GM04504 (cell line): Measurements from ENCODE around the gene UBR3.
A peak's percentile ranks its signal among the peaks of the same experiment; 100 is the strongest.
"Not testable (repeated sequence)": the region's sequence is repeated elsewhere in the genome, so short reads cannot be mapped to it uniquely, and the experiment has no call there.

Experiments
- DNase-seq: peaks from one replicate; pipeline ENCODE4 v3.0.0-alpha.2; 2012; ENCODE audit warnings: low read depth

Gene UBR3

DNA sequence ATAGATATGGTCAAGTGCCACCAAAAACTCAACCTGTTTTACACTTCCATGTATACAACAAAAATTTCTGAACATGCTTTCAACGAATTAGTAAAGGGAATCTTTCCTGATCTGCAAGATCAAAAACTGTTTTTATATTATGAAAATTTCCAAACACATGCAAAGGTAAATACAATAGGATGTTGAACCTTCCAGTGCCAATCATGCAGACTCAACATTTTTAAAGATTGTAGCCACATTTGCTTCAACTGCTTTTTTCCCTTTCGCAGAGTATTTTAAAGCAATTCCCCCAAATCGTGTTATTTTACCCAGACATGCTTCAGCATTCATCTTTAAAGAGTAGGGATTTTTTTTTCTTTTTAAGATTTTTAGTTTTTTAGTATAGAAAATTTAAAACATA, 40.3 kb downstream of the UBR3 start:
- no peak for DNase-seq

- DNase-seq, result no peak
These were observed 41.7 kb downstream of the UBR3 start for GRCh38 chr2:169868951-169869350.

DNA sequence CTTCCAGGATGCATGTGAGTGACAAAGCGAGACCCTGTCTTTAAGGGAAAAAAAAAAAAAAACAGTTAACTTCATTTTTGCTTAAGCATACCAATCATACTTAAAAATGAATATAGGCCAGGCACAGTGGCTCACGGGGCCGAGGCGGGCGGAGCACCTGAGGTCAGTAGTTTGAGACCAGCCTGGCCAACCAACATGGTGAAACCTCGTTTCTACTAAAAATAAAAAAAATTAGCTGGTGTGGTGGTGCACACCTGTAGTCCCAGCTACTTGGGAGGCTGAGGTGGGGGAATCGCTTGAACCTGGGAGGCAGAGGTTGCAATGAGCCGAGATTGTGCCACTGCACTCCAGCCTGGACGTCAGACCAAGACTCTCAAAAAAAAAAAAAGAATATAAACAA, 44.1 kb downstream of the UBR3 start:
- not testable (repeated sequence) for DNase-seq

DNA sequence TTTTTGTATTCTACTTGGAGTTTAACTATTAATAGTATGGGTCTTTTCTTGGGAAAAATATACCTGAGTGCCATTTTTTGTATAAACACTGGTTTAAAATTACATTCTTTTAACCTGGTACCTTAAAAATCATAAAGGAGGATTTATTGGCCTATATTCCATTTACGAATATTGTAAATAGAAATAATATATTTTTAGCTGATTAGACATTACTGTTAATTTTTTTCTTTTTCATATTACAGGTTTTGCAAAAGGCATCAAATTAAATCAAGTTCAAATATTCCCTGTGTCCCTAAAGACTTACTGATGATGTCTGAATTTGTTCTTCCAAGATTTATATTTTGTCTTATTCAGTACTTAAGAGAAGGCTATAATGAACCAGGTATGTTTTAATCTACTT, 44.7 kb downstream of the UBR3 start:
- DNase-seq, result no peak

GRCh38 chr2:169877398-169877797, 50.1 kb downstream of the UBR3 start:
- no peak for DNase-seq

- no peak for DNase-seq
These were observed 59.9 kb downstream of the UBR3 start for GRCh38 chr2:169887120-169887519.

GRCh38 chr2:169891593-169892298, 64.5 kb downstream of the UBR3 start:
- DNase-seq, result no peak

DNA sequence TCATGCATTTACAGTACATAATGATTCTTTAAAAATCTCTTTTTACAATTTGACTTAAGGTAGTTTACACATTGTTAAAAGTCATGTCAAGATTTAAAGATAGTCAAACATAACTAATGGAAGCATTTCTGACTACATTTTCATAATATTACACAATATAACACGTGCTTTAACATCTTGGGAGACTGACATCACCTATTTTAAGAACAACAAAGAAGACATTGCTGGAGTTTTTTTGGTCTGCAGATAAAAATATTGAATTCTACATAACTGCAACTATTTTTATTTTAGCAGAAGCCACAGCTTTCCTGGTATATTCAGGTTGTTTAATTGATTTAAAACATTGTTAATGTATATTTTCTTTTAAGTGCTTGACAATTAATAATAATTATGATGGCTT, 65.7 kb downstream of the UBR3 start:
- no peak for DNase-seq

- DNase-seq, result no peak
These were observed 68.2 kb downstream of the UBR3 start for GRCh38 chr2:169895294-169895985.

GRCh38 chr2:169897834-169898233, 70.6 kb downstream of the UBR3 start:
- no peak for DNase-seq

DNA sequence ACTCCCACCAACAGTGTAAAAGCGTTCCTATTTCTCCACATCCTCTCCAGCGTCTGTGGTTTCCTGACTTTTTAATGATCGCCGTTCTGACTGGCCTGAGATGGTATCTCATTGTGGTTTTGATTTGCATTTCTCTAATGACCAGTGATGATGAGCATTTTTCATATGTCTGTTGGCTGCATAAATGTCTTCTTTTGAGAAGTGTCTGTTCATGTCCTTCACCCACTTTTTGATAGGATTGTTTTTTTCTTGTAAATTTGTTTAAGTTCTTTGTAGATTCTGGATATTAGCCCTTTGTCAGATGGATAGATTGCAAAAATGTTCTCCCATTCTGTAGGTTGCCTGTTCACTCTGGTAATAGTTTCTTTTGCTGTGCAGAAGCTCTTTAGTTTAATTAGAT, 72.8 kb downstream of the UBR3 start:
- not testable (repeated sequence) for DNase-seq

DNA sequence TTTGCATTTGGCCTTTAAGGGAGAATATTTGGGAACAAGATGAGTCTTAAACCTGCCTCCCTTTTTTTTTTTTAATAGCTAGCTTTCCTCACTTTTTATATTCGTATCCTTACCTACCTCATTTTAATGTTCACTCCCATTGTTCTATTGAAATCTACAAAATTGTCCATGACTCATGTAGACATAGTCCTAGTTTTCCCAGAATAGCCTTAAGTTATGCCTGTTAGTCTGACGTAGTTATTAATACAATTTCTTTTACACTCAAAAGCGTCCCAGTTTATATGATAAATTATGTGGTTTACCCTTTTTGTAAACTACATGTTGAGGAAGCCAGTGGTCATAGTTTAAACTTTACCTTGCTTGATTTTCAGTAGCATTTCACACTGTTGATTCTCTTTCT, 73.4 kb downstream of the UBR3 start:
- no peak for DNase-seq

DNA sequence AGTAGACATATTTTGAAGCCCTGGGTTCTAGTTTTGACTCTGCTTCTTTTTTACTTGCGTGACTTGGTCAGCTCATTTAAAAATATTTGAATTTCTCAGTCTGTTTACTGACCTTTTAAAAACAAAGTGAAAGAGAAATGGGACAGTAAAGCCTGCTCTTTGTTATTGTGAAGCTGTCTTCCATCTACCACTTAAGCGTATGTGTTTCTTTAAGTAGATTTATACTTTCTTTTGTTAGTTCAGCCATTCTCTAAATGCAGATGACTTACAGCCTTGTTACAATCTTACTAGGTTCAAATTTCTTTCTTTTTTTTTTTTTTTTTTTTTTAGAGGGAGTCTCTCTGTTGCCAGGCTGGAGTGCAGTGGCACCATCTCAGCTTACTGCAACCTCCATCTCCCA, 79.5 kb downstream of the UBR3 start:
- no peak for DNase-seq

- no peak for DNase-seq
These were observed 82.1 kb downstream of the UBR3 start for GRCh38 chr2:169909376-169909775.

GRCh38 chr2:169910109-169910799, 83.0 kb downstream of the UBR3 start:
- no peak for DNase-seq

DNA sequence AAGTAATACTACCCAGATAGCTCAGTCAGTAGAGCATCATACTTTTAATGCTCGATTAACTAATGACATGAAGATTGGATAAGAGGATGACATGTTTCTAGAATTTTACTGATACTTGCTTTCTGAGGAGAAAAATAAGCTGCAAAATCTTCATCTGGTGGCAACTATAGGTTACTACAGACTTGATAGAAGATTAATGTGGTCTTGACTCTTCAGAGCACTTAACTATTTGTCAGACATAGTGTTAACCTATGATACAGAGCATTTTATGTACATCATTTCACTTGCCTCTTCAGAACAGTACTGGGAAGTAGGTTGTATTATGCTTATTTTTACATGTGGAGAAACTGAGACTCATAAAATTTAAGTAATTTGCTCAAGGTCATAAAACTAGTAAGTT, 83.9 kb downstream of the UBR3 start:
- no peak for DNase-seq

DNA sequence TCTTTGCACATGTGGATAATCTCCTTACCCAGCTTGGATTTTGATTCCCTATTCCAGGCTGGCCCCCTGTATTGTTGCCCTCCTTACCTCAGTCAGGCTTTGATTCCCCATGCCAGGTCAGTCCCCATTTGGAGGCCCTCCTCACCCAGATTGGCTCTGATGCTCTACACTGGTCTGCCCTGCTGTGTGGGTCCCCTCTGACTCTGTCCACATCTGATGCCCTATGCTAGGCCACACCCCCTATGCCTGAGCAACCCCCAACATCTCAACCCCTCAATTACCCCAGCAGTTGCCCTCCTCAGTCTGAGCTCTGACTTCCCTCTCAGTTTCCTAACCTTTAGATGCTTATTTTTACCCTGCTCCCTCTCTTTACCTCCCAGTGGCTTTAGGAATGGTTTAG, 89.4 kb downstream of the UBR3 start:
- DNase-seq, result no peak

DNA sequence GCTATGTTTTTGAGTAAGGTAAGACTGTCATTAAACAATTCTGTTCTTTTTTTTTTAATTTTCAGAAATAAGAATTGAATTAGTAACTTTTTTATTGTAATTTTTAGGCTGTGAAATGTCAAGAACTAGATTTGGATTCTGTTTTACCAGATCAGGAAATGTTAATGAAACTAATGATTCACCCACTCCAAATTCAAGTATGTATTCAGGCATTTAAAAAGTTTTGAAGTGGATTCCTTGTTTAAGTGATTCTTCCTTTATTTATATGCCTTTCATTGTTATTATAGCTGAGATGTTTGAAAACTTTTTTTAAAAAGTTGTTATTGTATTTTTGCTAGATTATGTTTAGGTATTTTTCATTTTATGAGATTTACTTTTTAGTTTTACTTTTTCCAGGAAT, 96.7 kb downstream of the UBR3 start:
- no peak for DNase-seq

DNA sequence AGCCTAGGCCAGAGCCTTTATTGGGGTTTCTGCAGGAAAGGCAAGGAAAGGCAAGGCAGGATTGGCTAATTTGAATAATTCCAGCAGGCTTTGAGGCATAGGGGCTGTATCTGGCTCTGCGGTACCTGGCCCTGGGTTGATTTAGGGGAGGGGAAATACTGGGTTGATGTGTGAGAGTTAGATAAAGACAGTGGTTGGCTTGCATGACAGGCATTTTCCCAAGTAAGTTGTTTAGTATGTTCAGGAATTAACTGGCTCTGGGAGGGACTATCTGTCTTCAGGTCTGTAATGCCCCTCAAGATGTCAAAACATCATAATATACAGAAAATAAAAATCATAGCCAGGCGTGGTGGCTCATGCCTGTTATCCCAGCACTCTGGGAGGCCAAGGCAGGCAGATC, 98.7 kb downstream of the UBR3 start:
- no peak for DNase-seq

DNA sequence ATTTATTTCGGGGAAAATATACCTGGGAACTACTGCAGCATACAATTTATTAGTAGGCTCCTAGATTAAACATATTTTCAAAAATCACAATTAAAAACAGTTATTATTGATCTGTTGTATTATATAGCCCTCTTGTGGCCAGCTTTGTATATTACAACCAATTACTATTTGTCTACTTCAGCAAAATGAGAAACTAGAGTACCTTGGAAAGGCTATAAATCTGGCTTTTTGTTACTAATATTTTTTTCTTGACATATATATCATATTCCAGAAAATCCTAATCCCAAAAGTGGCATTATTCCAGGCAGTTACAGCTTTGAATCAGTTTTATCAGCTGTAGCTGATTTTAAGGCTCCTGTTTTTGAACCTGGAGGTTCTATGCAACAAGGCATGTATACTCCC, 101.2 kb downstream of the UBR3 start:
- DNase-seq, result peak; percentile 10

DNA sequence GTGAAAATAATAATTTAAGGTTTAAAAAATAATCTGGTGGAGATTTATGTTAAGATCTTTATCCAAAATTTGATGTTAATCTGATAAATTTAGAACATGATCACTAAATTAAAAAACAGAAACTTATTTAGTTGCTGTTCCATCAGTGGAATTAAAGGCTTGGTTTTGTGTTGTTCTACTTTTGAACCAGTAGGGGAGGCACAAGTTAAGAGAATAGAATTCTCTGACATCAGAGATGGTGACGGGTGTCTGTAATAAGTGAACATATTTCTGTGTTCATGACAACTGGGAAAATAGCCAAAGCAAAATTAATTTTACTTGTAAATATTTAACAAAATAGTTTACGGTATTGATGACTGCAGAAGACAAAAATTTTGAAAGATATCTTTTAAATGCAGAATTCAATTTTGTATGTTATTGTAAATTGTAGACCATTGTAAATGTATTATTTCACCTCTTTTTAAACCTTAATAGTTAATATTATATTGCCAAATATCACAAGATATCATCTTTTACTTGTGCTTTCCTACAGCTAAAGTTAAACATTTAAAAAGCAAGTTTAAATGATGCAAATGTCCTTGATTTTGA, 106.0 kb downstream of the UBR3 start:
- DNase-seq, result peak; percentile 2

DNA sequence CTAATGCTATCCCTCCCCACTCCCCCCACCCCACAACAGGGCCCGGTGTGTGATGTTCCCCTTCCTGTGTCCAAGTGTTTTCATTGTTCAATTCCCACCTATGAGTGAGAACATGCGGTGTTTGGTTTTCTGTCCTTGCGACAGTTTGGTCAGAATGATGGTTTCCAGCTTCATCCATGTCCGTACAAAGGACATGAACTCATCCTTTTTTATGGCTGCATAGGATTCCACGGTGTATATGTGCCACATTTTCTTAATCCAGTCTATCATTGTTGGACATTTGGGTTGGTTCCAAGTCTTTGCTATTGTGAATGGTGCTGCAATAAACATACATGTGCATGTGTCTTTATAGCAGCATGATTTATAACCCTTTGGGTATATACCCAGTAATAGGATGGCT, 109.4 kb downstream of the UBR3 start:
- DNase-seq, result not testable (repeated sequence)

GRCh38 chr2:169945515-169945914, 118.3 kb downstream of the UBR3 start:
- no peak for DNase-seq
